Mesendoderm (in vitro differentiated cells): ENCODE data around the gene CCDC175.

Experiments
- DNase-seq: peaks from one replicate; pipeline ENCODE4 v3.0.0; 2013
- H2AK5ac ChIP-seq: 2 replicates; pipeline ENCODE4 v1.6.1; 2013; ENCODE audit warnings: low read length, inconsistent platforms
- H2BK120ac ChIP-seq: 2 replicates; pipeline ENCODE4 v1.6.1; 2013; ENCODE audit warnings: low read depth, mild to moderate bottlenecking, low read length, moderate library complexity, mixed read lengths
- H2BK15ac ChIP-seq: replicated peaks from 2 replicates; pipeline ENCODE4 v1.6.1; 2013; ENCODE audit warnings: low read depth, mild to moderate bottlenecking, moderate library complexity
- H2BK5ac ChIP-seq: 2 replicates; pipeline ENCODE4 v1.6.1; 2013; ENCODE audit warnings: low read length, inconsistent platforms
- H3K18ac ChIP-seq: 2 replicates; pipeline ENCODE4 v1.6.1; 2013; ENCODE audit warnings: mild to moderate bottlenecking, low read length, mixed read lengths
- H3K23ac ChIP-seq: one replicate; pipeline ENCODE4 v1.6.1; 2013; ENCODE audit warnings: low read length
- H3K27ac ChIP-seq: 2 replicates; pipeline ENCODE4 v1.5.1; 2013; ENCODE audit warnings: low read depth, mild to moderate bottlenecking, inconsistent platforms, low read length, moderate library complexity
- H3K27me3 ChIP-seq: 2 replicates; pipeline ENCODE4 v1.6.1; 2013; ENCODE audit warnings: low read length, control low read depth, mild to moderate bottlenecking, inconsistent platforms; ENCODE audit not compliant: insufficient read depth, poor library complexity
- H3K36me3 ChIP-seq: 2 replicates; pipeline ENCODE4 v1.6.1; 2013; ENCODE audit warnings: low read length, inconsistent platforms; ENCODE audit not compliant: control insufficient read depth, insufficient read depth
- H3K4ac ChIP-seq: one replicate; pipeline ENCODE4 v1.6.1; 2013; ENCODE audit warnings: low read depth, mild to moderate bottlenecking, low read length, moderate library complexity
- H3K4me1 ChIP-seq: 2 replicates; pipeline ENCODE4 v1.6.1; 2013; ENCODE audit warnings: low read depth, low read length, inconsistent platforms; ENCODE audit not compliant: control insufficient read depth
- H3K4me2 ChIP-seq: 2 replicates; pipeline ENCODE4 v1.6.1; 2013; ENCODE audit warnings: low read length
- H3K4me3 ChIP-seq: 2 replicates; pipeline ENCODE4 v1.5.1; 2013; ENCODE audit warnings: mild to moderate bottlenecking, low read length
- H3K56ac ChIP-seq: one replicate; pipeline ENCODE4 v1.6.1; 2013; ENCODE audit warnings: low read length
- H3K79me1 ChIP-seq: 2 replicates; pipeline ENCODE4 v1.6.1; 2013; ENCODE audit warnings: low read length, inconsistent platforms
- H3K79me2 ChIP-seq: 2 replicates; pipeline ENCODE4 v1.6.1; 2013; ENCODE audit warnings: mild to moderate bottlenecking, low read length; ENCODE audit not compliant: control insufficient read depth, insufficient read depth
- H3K9ac ChIP-seq: 2 replicates; pipeline ENCODE4 v1.6.1; 2013; ENCODE audit warnings: low read length, inconsistent platforms
- H4K5ac ChIP-seq: one replicate; pipeline ENCODE4 v1.6.1; 2013; ENCODE audit warnings: low read length
- H4K8ac ChIP-seq: one replicate; pipeline ENCODE4 v1.6.1; 2013; ENCODE audit warnings: low read depth, mild to moderate bottlenecking, control low read depth, low read length, moderate library complexity
- WGBS: extraction: QIAGEN DNeasy Blood & Tissue Kit; methylation state at CpG from one replicate; pipeline ENCODE4 v1.1.7; 2013; ENCODE audit warnings: low lambda C conversion rate, missing lambda C conversion rate; ENCODE audit not compliant: insufficient coverage; ENCODE audit errors: extremely low coverage; 5-methylcytosine and 5-hydroxymethylcytosine counted together

CCDC175 gene

GRCh38 chr14:59582845-59583509 is 6.4 kb upstream of the CCDC175 start:
- H3K79me1 ChIP-seq: no peaks in the 10 kb centered on the region
- H3K4me2 ChIP-seq: no peak overlapping the region
- peak; percentile 53 for DNase-seq
- H4K5ac ChIP-seq: no peak overlapping the region
- H3K4me1 ChIP-seq: no peaks in the 10 kb centered on the region
- H4K8ac ChIP-seq: no peak overlapping the region
- H2AK5ac ChIP-seq: no peak overlapping the region
- H3K27me3 ChIP-seq: no peaks in the 10 kb centered on the region
- no peak overlapping the region for H2BK5ac ChIP-seq
- no peak overlapping the region for H3K18ac ChIP-seq
- no CpG with 5 or more reads among the region's 23 CpGs for WGBS
- H2BK15ac ChIP-seq: no peak overlapping the region
- H3K4ac ChIP-seq: no peak overlapping the region
- no peak overlapping the region for H2BK120ac ChIP-seq
- no peak overlapping the region for H3K9ac ChIP-seq
- no peak overlapping the region for H3K23ac ChIP-seq
- no peaks in the 10 kb centered on the region for H3K79me2 ChIP-seq
- no peak overlapping the region for H3K56ac ChIP-seq
- no peak overlapping the region for H3K27ac ChIP-seq
- H3K4me3 ChIP-seq: no peak overlapping the region
- H3K36me3 ChIP-seq: no peaks in the 10 kb centered on the region

- DNase-seq: no peak
- no peak overlapping the region for H4K5ac ChIP-seq
- H2BK15ac ChIP-seq: no peak overlapping the region
- no peaks in the 10 kb centered on the region for H3K79me1 ChIP-seq
- no peak overlapping the region for H4K8ac ChIP-seq
- no peaks in the 10 kb centered on the region for H3K79me2 ChIP-seq
- H3K56ac ChIP-seq: no peak overlapping the region
- H3K23ac ChIP-seq: no peak overlapping the region
- H3K4ac ChIP-seq: no peak overlapping the region
- H3K18ac ChIP-seq: no peak overlapping the region
- no peak overlapping the region for H2BK120ac ChIP-seq
- no peak overlapping the region for H3K4me2 ChIP-seq
- no peaks in the 10 kb centered on the region for H3K36me3 ChIP-seq
- H3K27me3 ChIP-seq: no peaks in the 10 kb centered on the region
- H3K27ac ChIP-seq: no peak overlapping the region
- no peak overlapping the region for H3K9ac ChIP-seq
- WGBS: no CpG with 5 or more reads among the region's 3 CpGs
- no peak overlapping the region for H3K4me3 ChIP-seq
- H2AK5ac ChIP-seq: no peak overlapping the region
- H3K4me1 ChIP-seq: no peaks in the 10 kb centered on the region
- H2BK5ac ChIP-seq: no peak overlapping the region
These were observed 5.5 kb upstream of the CCDC175 start for GRCh38 chr14:59582161-59582560.

GRCh38 chr14:59580911-59581310 is 4.3 kb upstream of the CCDC175 start:
- no CpG with 5 or more reads among the region's 2 CpGs for WGBS
- Histone ChIP-seq H4K8ac (no peak overlapping the region), H2BK5ac (no peak overlapping the region), H3K4ac (no peak overlapping the region), H2BK15ac (no peak overlapping the region), H3K4me2 (no peak overlapping the region), H3K18ac (no peak overlapping the region), H2BK120ac (no peak overlapping the region), H3K4me1 (no peaks in the 10 kb centered on the region), H3K56ac (no peak overlapping the region), H3K36me3 (no peaks in the 10 kb centered on the region), H3K9ac (no peak overlapping the region), H3K23ac (no peak overlapping the region), H2AK5ac (no peak overlapping the region), H3K27me3 (no peaks in the 10 kb centered on the region), H3K79me2 (no peaks in the 10 kb centered on the region), H3K79me1 (no peaks in the 10 kb centered on the region), H3K27ac (no peak overlapping the region), H3K4me3 (no peak overlapping the region), H4K5ac (no peak overlapping the region)
- DNase-seq: no peak

GRCh38 chr14:59570122-59570521 is 6.5 kb downstream of the CCDC175 start:
- Histone ChIP-seq H3K4me2 (no peak overlapping the region), H3K4me1 (peaks cover 7% of the 10 kb centered on the region), H3K4ac (no peak overlapping the region), H2BK120ac (no peak overlapping the region), H3K79me1 (no peaks in the 10 kb centered on the region), H2BK5ac (no peak overlapping the region), H3K9ac (no peak overlapping the region), H3K4me3 (no peak overlapping the region), H4K5ac (no peak overlapping the region), H3K27ac (no peak overlapping the region), H3K18ac (no peak overlapping the region), H3K79me2 (no peaks in the 10 kb centered on the region), H4K8ac (no peak overlapping the region), H3K36me3 (no peaks in the 10 kb centered on the region), H3K27me3 (no peaks in the 10 kb centered on the region), H3K56ac (no peak overlapping the region), H3K23ac (no peak overlapping the region), H2BK15ac (no peak overlapping the region), H2AK5ac (no peak overlapping the region)
- peak; percentile 44 for DNase-seq

- Histone ChIP-seq H3K23ac (no peak overlapping the region), H3K79me2 (no peaks in the 10 kb centered on the region), H4K8ac (no peak overlapping the region), H3K79me1 (no peaks in the 10 kb centered on the region), H2BK120ac (no peak overlapping the region), H2BK5ac (no peak overlapping the region), H3K56ac (no peak overlapping the region), H3K4me2 (no peak overlapping the region), H3K4ac (peak overlapping the region; percentile 24), H2AK5ac (no peak overlapping the region), H3K9ac (no peak overlapping the region), H2BK15ac (no peak overlapping the region), H3K4me3 (no peak overlapping the region), H3K27ac (peak overlapping the region; percentile 83), H3K4me1 (peaks cover 12% of the 10 kb centered on the region), H4K5ac (no peak overlapping the region), H3K18ac (no peak overlapping the region), H3K27me3 (no peaks in the 10 kb centered on the region), H3K36me3 (no peaks in the 10 kb centered on the region)
- peak; percentile 18 for DNase-seq
- WGBS: no CpG with 5 or more reads among the region's 3 CpGs
These were observed 9.9 kb downstream of the CCDC175 start for GRCh38 chr14:59566725-59567124.

- H3K9ac ChIP-seq: no peak overlapping the region
- H3K4me3 ChIP-seq: no peak overlapping the region
- H3K4ac ChIP-seq: no peak overlapping the region
- no peaks in the 10 kb centered on the region for H3K79me2 ChIP-seq
- peak overlapping the region; percentile 83 for H3K27ac ChIP-seq
- peaks cover 12% of the 10 kb centered on the region for H3K4me1 ChIP-seq
- no peak overlapping the region for H2BK120ac ChIP-seq
- H3K79me1 ChIP-seq: no peaks in the 10 kb centered on the region
- H3K27me3 ChIP-seq: no peaks in the 10 kb centered on the region
- H3K36me3 ChIP-seq: no peaks in the 10 kb centered on the region
- no peak overlapping the region for H4K5ac ChIP-seq
- peak overlapping the region; percentile 65 for H3K56ac ChIP-seq
- H3K23ac ChIP-seq: peak overlapping the region; percentile 57
- peak overlapping the region; percentile 77 for H2BK5ac ChIP-seq
- no peak overlapping the region for H3K4me2 ChIP-seq
- H2AK5ac ChIP-seq: no peak overlapping the region
- no peak overlapping the region for H4K8ac ChIP-seq
- WGBS: no CpG with 5 or more reads among the region's 1 CpG
- no peak overlapping the region for H2BK15ac ChIP-seq
- peak; percentile 39 for DNase-seq
- H3K18ac ChIP-seq: no peak overlapping the region
These were observed 10.3 kb downstream of the CCDC175 start for GRCh38 chr14:59566296-59566695.
